PC-3 (cell line): Measurements from ENCODE around the gene MCTS1. TPM values are rescaled to one million over a fixed set of nuclear protein-coding genes. Genes with fewer than 3 reads are reported as not detected.
"Not testable (repeated sequence)": the region's sequence is repeated elsewhere in the genome, so short reads cannot be mapped to it uniquely, and the experiment has no call there.

Source experiments
- ATAC-seq: fragments of 200-7000 bp; cut with Tn5 transposase; 2 replicates; pipeline ENCODE4 v1.9.1; 2020; ENCODE audit warnings: mild to moderate bottlenecking, moderate library complexity
- BruUV-seq: library from RNA; stranded (reverse); fragments of 400-500 nt; replicated peaks from 2 replicates; lab custom pipeline; 2021; lab: Mats Ljungman, UMichigan
- CTCF ChIA-PET: fragments of 300-600 bp; sonication (Branson Sonifier 250); formaldehyde crosslinking; loops from one replicate; lab custom pipeline; 2022; ENCODE audit warnings: antibody characterized with exemption; lab: Charles Lee
- POLR2A ChIA-PET: fragments of 300-600 bp; sonication (Branson Sonifier 250); formaldehyde crosslinking; loops from one replicate; lab custom pipeline; 2022; ENCODE audit warnings: antibody characterized with exemption; ENCODE audit not compliant: unreplicated experiment; lab: Charles Lee
- DNase-seq: peaks from one replicate; pipeline ENCODE4 v3.0.0-alpha.2; 2015
- H2AFZ ChIP-seq: fragments of 300-600 bp; sonication (generic); 2 replicates; pipeline ENCODE4 v1.6.0; 2016; ENCODE audit warnings: antibody characterized with exemption, low read length
- H3F3A ChIP-seq: fragments of 300-600 bp; sonication (generic); one replicate; pipeline ENCODE4 v1.6.0; 2017; ENCODE audit warnings: antibody characterized with exemption, low read length, control low read depth, mild to moderate bottlenecking; ENCODE audit not compliant: unreplicated experiment
- H3K27ac ChIP-seq: fragments of 300-600 bp; sonication (generic); 2 replicates; pipeline ENCODE4 v1.5.1; 2016; ENCODE audit warnings: mild to moderate bottlenecking, low read length
- H3K27me3 ChIP-seq: fragments of 300-600 bp; sonication (generic); 2 replicates; pipeline ENCODE4 v1.6.1; 2016; ENCODE audit warnings: low read length, mixed read lengths
- H3K36me3 ChIP-seq: fragments of 300-600 bp; sonication (generic); 2 replicates; pipeline ENCODE4 v1.6.1; 2016; ENCODE audit warnings: low read depth, mixed run types, low read length, mixed read lengths
- H3K4me1 ChIP-seq: fragments of 300-600 bp; sonication (generic); 2 replicates; pipeline ENCODE4 v1.5.1; 2016; ENCODE audit warnings: low read length; ENCODE audit not compliant: insufficient read depth
- H3K4me2 ChIP-seq: fragments of 300-600 bp; sonication (generic); 2 replicates; pipeline ENCODE4 v1.6.0; 2016; ENCODE audit warnings: low read length
- H3K4me3 ChIP-seq: fragments of 300-600 bp; sonication (generic); 2 replicates; pipeline ENCODE4 v1.5.1; 2016; ENCODE audit warnings: mild to moderate bottlenecking, low read length, mixed read lengths
- H3K79me2 ChIP-seq: fragments of 300-600 bp; sonication (generic); 2 replicates; pipeline ENCODE4 v1.6.1; 2017; ENCODE audit warnings: low read length, mixed read lengths
- H3K9ac ChIP-seq: fragments of 300-600 bp; sonication (generic); 2 replicates; pipeline ENCODE4 v1.6.0; 2016; ENCODE audit warnings: mild to moderate bottlenecking, low read length
- H3K9me2 ChIP-seq: fragments of 300-600 bp; sonication (generic); replicated peaks from 2 replicates; pipeline ENCODE4 v1.6.1; 2016; ENCODE audit warnings: mixed run types, low read length, mixed read lengths
- H3K9me3 ChIP-seq: fragments of 300-600 bp; sonication (generic); 2 replicates; pipeline ENCODE4 v1.6.1; 2016; ENCODE audit warnings: low read length, mixed read lengths
- H4K20me1 ChIP-seq: fragments of 300-600 bp; sonication (generic); 2 replicates; pipeline ENCODE4 v1.6.1; 2016; ENCODE audit warnings: low read length, mixed read lengths
- EZH2 ChIP-seq: fragments of 300-600 bp; sonication (generic); IDR thresholded peaks from one replicate; pipeline ENCODE4 v1.6.1; 2017; ENCODE audit warnings: antibody characterized with exemption, mild to moderate bottlenecking, low read length; ENCODE audit not compliant: unreplicated experiment
- EZH2phosphoT487 ChIP-seq: fragments of 300-600 bp; sonication (generic); IDR thresholded peaks from 2 replicates; pipeline ENCODE4 v1.6.1; 2018; ENCODE audit warnings: mild to moderate bottlenecking, antibody characterized with exemption, low read length, borderline replicate concordance
- intact Hi-C: fragments of 100-400 bp; cut with micrococcal nuclease; formaldehyde crosslinking; loops from 2 replicates; pipeline ENCODE4 v1.9.0; 2023
- total RNA-seq: library from RNA; depleted of rRNA; stranded (reverse); fragments of >200 nt; gene quantifications from 2 replicates; pipeline ENCODE4 v1.2.3, GENCODE V29; 2014
- TF ChIP-seq, protein P1 (sequence below): fragments of 300-600 bp; sonication (generic); conservative IDR thresholded peaks from 2 replicates; pipeline ENCODE4 v1.5.1; 2017; ENCODE audit warnings: antibody characterized with exemption, low read depth, mild to moderate bottlenecking, low read length

The MCTS1 gene
- total RNA-seq, 1 experiment from 2014 or later, result 83.7 TPM

DNA sequence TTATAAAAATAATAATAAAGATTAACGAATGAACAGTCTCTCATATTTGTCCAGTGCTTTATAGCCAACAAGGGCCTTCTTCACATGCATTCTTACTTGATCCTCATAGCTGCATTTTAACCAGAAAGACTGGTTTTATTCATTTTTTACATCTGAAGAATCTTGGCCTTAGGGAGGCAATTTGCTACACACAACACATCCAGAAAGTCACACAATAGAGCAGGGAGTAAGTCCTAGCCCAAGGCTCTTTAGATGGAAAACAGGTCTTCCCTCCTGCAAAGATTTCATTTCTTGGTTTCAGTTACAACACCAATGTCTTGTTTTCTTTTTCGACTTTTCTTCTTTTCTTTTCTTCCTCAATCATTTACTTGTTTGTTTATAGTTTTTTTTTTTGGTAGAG lies 39.0 kb downstream of the MCTS1 start:
- Histone ChIP-seq H3K4me3 (no peak overlapping the region), H3K27ac (no peak overlapping the region), H3K9ac (no peak overlapping the region), H3K36me3 (no peaks in the 10 kb centered on the region), H3F3A (no peaks in the 10 kb centered on the region), H3K9me3 (no peaks in the 10 kb centered on the region), H2AFZ (no peak overlapping the region), H4K20me1 (no peaks in the 10 kb centered on the region), H3K4me1 (peaks cover 10% of the 10 kb centered on the region; the same call in 1 of the 2 replicates), H3K79me2 (no peaks in the 10 kb centered on the region), H3K9me2 (no peaks in the 10 kb centered on the region), H3K4me2 (no peak overlapping the region), H3K27me3 (no peaks in the 10 kb centered on the region)
- no peak for ATAC-seq
- TF ChIP-seq EZH2phosphoT487 (no peak), EZH2 (no peak)
- TF ChIP-seq, protein P1, sequence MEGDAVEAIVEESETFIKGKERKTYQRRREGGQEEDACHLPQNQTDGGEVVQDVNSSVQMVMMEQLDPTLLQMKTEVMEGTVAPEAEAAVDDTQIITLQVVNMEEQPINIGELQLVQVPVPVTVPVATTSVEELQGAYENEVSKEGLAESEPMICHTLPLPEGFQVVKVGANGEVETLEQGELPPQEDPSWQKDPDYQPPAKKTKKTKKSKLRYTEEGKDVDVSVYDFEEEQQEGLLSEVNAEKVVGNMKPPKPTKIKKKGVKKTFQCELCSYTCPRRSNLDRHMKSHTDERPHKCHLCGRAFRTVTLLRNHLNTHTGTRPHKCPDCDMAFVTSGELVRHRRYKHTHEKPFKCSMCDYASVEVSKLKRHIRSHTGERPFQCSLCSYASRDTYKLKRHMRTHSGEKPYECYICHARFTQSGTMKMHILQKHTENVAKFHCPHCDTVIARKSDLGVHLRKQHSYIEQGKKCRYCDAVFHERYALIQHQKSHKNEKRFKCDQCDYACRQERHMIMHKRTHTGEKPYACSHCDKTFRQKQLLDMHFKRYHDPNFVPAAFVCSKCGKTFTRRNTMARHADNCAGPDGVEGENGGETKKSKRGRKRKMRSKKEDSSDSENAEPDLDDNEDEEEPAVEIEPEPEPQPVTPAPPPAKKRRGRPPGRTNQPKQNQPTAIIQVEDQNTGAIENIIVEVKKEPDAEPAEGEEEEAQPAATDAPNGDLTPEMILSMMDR, result no peak
- no TSS peak for BruUV-seq
- CTCF ChIA-PET, result no interaction called here
- POLR2A ChIA-PET, result no interaction called here
- intact Hi-C loops, result no loop called here
- DNase-seq, result no peak

DNA sequence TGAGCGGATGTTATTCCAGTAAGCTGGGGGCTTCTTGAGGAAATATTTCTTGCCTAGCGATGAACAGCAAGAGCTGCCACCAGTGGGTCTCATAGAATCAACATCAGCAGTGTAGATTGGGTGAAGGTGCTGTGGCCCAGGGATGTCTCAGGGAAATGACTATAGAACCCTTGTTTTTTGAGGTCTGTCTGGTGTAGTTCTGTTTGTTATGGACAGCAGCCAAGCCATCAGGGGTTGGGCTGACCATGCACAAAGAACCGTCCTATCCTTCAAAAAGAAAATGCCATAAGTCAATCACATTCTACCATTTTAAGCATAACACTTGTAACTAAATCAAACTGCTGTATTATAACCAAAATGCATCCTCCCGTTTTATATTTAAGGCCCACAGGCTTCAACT lies 43.2 kb downstream of the MCTS1 start:
- CTCF ChIA-PET, result no interaction called here
- no TSS peak for BruUV-seq
- ATAC-seq, result peak; percentile 59

DNA sequence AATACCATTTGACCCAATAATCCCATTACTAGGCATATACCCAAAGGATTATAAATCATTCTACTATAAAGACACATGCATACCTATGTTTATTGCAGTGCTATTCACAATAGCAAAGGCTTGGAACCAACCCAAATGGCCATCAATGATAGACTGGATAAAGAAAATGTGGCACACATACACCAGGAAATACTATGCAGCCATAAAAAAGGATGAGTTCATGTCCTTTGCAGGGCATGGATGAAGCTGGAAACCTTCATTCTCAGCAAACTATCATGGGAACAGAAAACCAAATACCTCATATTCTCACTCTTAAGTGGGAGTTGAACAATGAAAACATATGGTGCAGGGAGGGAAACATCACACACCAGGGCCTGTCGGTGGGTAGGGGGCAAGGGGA lies 48.4 kb downstream of the MCTS1 start:
- DNase-seq, ATAC-seq, H3K9me2 ChIP-seq, intact Hi-C loops, H3F3A ChIP-seq, H3K27me3 ChIP-seq, H2AFZ ChIP-seq, H4K20me1 ChIP-seq, H3K79me2 ChIP-seq, BruUV-seq, POLR2A ChIA-PET, H3K4me3 ChIP-seq, CTCF ChIA-PET, H3K9me3 ChIP-seq, H3K4me2 ChIP-seq, H3K9ac ChIP-seq, H3K27ac ChIP-seq, H3K36me3 ChIP-seq: not testable (repeated sequence)
- peaks cover 13% of the 10 kb centered on the region for H3K4me1 ChIP-seq

More for the DNA sequence above, 43.2 kb downstream of the MCTS1 start:
- POLR2A ChIA-PET, result no interaction called here
- H3K4me2 ChIP-seq, result no peak overlapping the region
- H2AFZ ChIP-seq, result peak overlapping the region; percentile 26; the same call in 1 of the 2 replicates
- no peak overlapping the region for H3K27ac ChIP-seq
- H3K27me3 ChIP-seq, result no peaks in the 10 kb centered on the region
- no peak overlapping the region for H3K9ac ChIP-seq
- peaks cover 19% of the 10 kb centered on the region for H3K4me1 ChIP-seq
- H3K79me2 ChIP-seq, result no peaks in the 10 kb centered on the region
- no peaks in the 10 kb centered on the region for H3K36me3 ChIP-seq
- TF ChIP-seq EZH2phosphoT487, result no peak
- TF ChIP-seq, protein P1, result no peak
- TF ChIP-seq EZH2, result no peak
- DNase-seq, result peak; percentile 39
- no peaks in the 10 kb centered on the region for H3K9me2 ChIP-seq
- no peaks in the 10 kb centered on the region for H3K9me3 ChIP-seq
- intact Hi-C loops, result no loop called here
- no peaks in the 10 kb centered on the region for H4K20me1 ChIP-seq
- no peaks in the 10 kb centered on the region for H3F3A ChIP-seq
- no peak overlapping the region for H3K4me3 ChIP-seq
